Body of pancreas (tissue), 4 donors: ENCODE data around the gene DNAJC3.

Experiments
- CTCF ChIP-seq, 7 experiments: fragments of 450-650 bp in 4 of 7; fragments of 200-600 bp in 3 of 7; sonication (generic) in 3 of 7; IDR thresholded peaks; one replicate each; pipeline ENCODE4 v1.5.1; 2016 to 2019; ENCODE audit warnings: antibody characterized with exemption in 7 of 7
- POLR2A ChIP-seq, 3 donors: fragments of 450-650 bp; IDR thresholded peaks; one replicate each; pipeline ENCODE4 v1.6.1; 2016; ENCODE audit warnings: antibody characterized with exemption in 3 of 3, mild to moderate bottlenecking in 2 of 3

GRCh38 chr13:95800436-95800835 is 123.5 kb downstream of the DNAJC3 start:
- no peak for TF ChIP-seq CTCF (IDR thresholded peaks at IDR 0.05)
- TF ChIP-seq POLR2A (IDR thresholded peaks at IDR 0.05): no peak
